ENCODE data around the gene FHOD3.

GRCh38 chr18:36368889-36369288 lies 71.4 kb downstream of the FHOD3 start:
- no peak for TF ChIP-seq EZH2 (IDR thresholded peaks at IDR 0.05; ENCODE audit: borderline replicate concordance, low read length)
- TF ChIP-seq, protein P1, sequence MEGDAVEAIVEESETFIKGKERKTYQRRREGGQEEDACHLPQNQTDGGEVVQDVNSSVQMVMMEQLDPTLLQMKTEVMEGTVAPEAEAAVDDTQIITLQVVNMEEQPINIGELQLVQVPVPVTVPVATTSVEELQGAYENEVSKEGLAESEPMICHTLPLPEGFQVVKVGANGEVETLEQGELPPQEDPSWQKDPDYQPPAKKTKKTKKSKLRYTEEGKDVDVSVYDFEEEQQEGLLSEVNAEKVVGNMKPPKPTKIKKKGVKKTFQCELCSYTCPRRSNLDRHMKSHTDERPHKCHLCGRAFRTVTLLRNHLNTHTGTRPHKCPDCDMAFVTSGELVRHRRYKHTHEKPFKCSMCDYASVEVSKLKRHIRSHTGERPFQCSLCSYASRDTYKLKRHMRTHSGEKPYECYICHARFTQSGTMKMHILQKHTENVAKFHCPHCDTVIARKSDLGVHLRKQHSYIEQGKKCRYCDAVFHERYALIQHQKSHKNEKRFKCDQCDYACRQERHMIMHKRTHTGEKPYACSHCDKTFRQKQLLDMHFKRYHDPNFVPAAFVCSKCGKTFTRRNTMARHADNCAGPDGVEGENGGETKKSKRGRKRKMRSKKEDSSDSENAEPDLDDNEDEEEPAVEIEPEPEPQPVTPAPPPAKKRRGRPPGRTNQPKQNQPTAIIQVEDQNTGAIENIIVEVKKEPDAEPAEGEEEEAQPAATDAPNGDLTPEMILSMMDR (conservative IDR thresholded peaks at IDR 0.05 in 1 of 2, IDR thresholded peaks at IDR 0.05 in 1 of 2; ENCODE audit: extremely low read depth in 1 of 2, insufficient read depth in 1 of 2, low read depth in 1 of 2, low read length in 2 of 2): no peak

Data from mammary epithelial cell (primary cell).